B cell (primary cell): ENCODE results near the gene CEP63. TPM values are rescaled to one million over a fixed set of nuclear protein-coding genes. Genes with fewer than 3 reads are reported as not detected.

ENCODE experiments used
- ATAC-seq: fragments of 200-7000 bp; cut with Tn5 transposase; one replicate; pipeline ENCODE4 v1.10.0; 2021; ENCODE audit warnings: low read depth, mild to moderate bottlenecking, moderate number of reproducible peaks, moderate library complexity
- CTCF ChIA-PET: fragments of 350-600 bp; sonication (Branson Sonifier 250); formaldehyde crosslinking; loops from one replicate; lab custom pipeline; 2021; ENCODE audit warnings: antibody characterized with exemption, inconsistent platforms; lab: Charles Lee
- POLR2A ChIA-PET: fragments of 350-600 bp; sonication (Branson Sonifier 250); formaldehyde crosslinking; loops from one replicate; lab custom pipeline; 2021; ENCODE audit warnings: antibody characterized with exemption; lab: Charles Lee
- DNase-seq: peaks from one replicate; pipeline ENCODE4 v3.0.0; 2013
- H2AFZ ChIP-seq: 2 replicates; pipeline ENCODE4 v1.6.1; 2012; ENCODE audit warnings: mild to moderate bottlenecking, low read depth, low read length; ENCODE audit not compliant: insufficient read depth, poor library complexity, severe bottlenecking
- H3K27ac ChIP-seq, 2 donors: 1 replicate in 1 of 2; 2 replicates in 1 of 2; pipeline ENCODE4 v1.5.1; 2012 to 2013; ENCODE audit warnings: low read length in 2 of 2, mild to moderate bottlenecking in 2 of 2, moderate library complexity in 1 of 2
- H3K27me3 ChIP-seq, 4 experiments: fragments of 200-600 bp in 1 of 4; sonication (generic) in 1 of 4; replicated peaks in 1 of 4; 1 replicate in 2 of 4; 2 replicates in 2 of 4; pipeline versions ENCODE4 v1.6.1 to v1.7.0; 2013 to 2016; ENCODE audit warnings: low read length in 3 of 4, mild to moderate bottlenecking in 2 of 4, mixed read lengths in 1 of 4, moderate library complexity in 1 of 4; ENCODE audit not compliant: insufficient read depth in 4 of 4, control insufficient read depth in 3 of 4; ENCODE audit errors: control extremely low read depth in 1 of 4
- H3K36me3 ChIP-seq, 2 experiments: replicated peaks in 1 of 2; 1 replicate in 1 of 2; 2 replicates in 1 of 2; pipeline versions ENCODE4 v1.6.1 to v1.7.1; 2013; ENCODE audit warnings: low read length in 1 of 2; ENCODE audit not compliant: insufficient read depth in 2 of 2, control insufficient read depth in 1 of 2; ENCODE audit errors: control extremely low read depth in 1 of 2, extremely low read depth in 1 of 2
- H3K4me1 ChIP-seq, 2 donors: fragments of 200-600 bp in 1 of 2; sonication (generic) in 1 of 2; 1 replicate in 1 of 2; 2 replicates in 1 of 2; pipeline versions ENCODE4 v1.5.1 to v1.6.1; 2013 to 2017; ENCODE audit warnings: low read length in 2 of 2; ENCODE audit not compliant: control insufficient read depth in 2 of 2, insufficient read depth in 2 of 2
- H3K4me2 ChIP-seq: replicated peaks from 2 replicates; pipeline ENCODE3; 2012; ENCODE audit warnings: mild to moderate bottlenecking, low read depth, low read length; ENCODE audit not compliant: poor library complexity, severe bottlenecking
- H3K4me3 ChIP-seq, 5 experiments: fragments of 200-600 bp in 1 of 5; sonication (generic) in 1 of 5; 1 replicate in 3 of 5; 2 replicates in 2 of 5; pipeline versions ENCODE4 v1.5.1 to v1.7.0; 2011 to 2016; ENCODE audit warnings: low read length in 4 of 5, mild to moderate bottlenecking in 4 of 5, low read depth in 2 of 5, control low read depth in 1 of 5, moderate library complexity in 1 of 5; ENCODE audit not compliant: insufficient read depth in 1 of 5; ENCODE audit errors: control extremely low read depth in 1 of 5, extremely low read depth in 1 of 5
- H3K79me2 ChIP-seq: fragments of 200-600 bp; sonication (generic); one replicate; pipeline ENCODE4 v1.6.0; 2016; ENCODE audit warnings: low read length; ENCODE audit not compliant: control insufficient read depth, insufficient read depth
- H3K9ac ChIP-seq: fragments of 200-600 bp; sonication (generic); 2 replicates; pipeline ENCODE4 v1.6.1; 2017; ENCODE audit warnings: mild to moderate bottlenecking, low read length, moderate library complexity
- H3K9me3 ChIP-seq, 3 donors: one replicate each; pipeline versions ENCODE4 v1.6.1 to v1.7.1; 2013; ENCODE audit warnings: low read length in 2 of 3; ENCODE audit not compliant: control insufficient read depth in 2 of 3, insufficient read depth in 1 of 3; ENCODE audit errors: control extremely low read depth in 1 of 3
- H4K20me1 ChIP-seq: 2 replicates; pipeline ENCODE4 v1.6.0; 2012; ENCODE audit warnings: mild to moderate bottlenecking, low read length; ENCODE audit not compliant: insufficient read depth, control insufficient read depth, poor library complexity, severe bottlenecking
- H3K27ac Mint-ChIP-seq: one replicate; pipeline ENCODE4 v1.8.0; 2021; ENCODE audit warnings: mixed read lengths
- H3K27me3 Mint-ChIP-seq: one replicate; pipeline ENCODE4 v1.8.0; 2021; ENCODE audit warnings: mixed read lengths
- H3K4me1 Mint-ChIP-seq: one replicate; pipeline ENCODE4 v1.8.0; 2021; ENCODE audit warnings: mixed read lengths
- H3K4me3 Mint-ChIP-seq: one replicate; pipeline ENCODE4 v1.8.0; 2021; ENCODE audit warnings: mixed read lengths
- H3K9me3 Mint-ChIP-seq: one replicate; pipeline ENCODE4 v1.8.0; 2022; ENCODE audit warnings: mixed read lengths; ENCODE audit not compliant: insufficient read depth
- EZH2 ChIP-seq: IDR thresholded peaks from 2 replicates; pipeline ENCODE4 v1.6.1; 2012; ENCODE audit warnings: borderline replicate concordance, low read depth, mild to moderate bottlenecking, moderate library complexity, low read length; ENCODE audit not compliant: insufficient read depth, poor library complexity, severe bottlenecking
- WGBS: methylation state at CpG from one replicate; pipeline ENCODE4 v1.1.5; 2013; ENCODE audit warnings: missing lambda C conversion rate; ENCODE audit not compliant: insufficient coverage; 5-methylcytosine and 5-hydroxymethylcytosine counted together
- intact Hi-C: fragments of 100-400 bp; cut with micrococcal nuclease; formaldehyde crosslinking; loops from one replicate; pipeline ENCODE4 v1.10.0; 2022
- polyA plus RNA-seq: library from polyadenylated mRNA; depleted of rRNA; stranded (reverse); fragments of >200 nt; gene quantifications from 2 replicates; pipeline ENCODE4 v1.2.3, GENCODE V29; 2012
- total RNA-seq, 2 donors: library from RNA; stranded (reverse); fragments of 120-200 nt in 1 of 2; gene quantifications; 1 replicate in 1 of 2; 2 replicates in 1 of 2; pipeline versions ENCODE4 v1.2.3 to v1.2.4, GENCODE V29; 2013 to 2022
- TF ChIP-seq, protein P1 (sequence below): fragments of 200-600 bp; IDR thresholded peaks from one replicate; pipeline ENCODE4 v1.8.0; 2022; ENCODE audit warnings: antibody characterized with exemption, mild to moderate bottlenecking

The CEP63 gene
- total and polyA plus RNA-seq, 2 donors (not counting 1 experiment from before 2014, with no cell fraction given): 9.6 to 35.6 TPM

DNA sequence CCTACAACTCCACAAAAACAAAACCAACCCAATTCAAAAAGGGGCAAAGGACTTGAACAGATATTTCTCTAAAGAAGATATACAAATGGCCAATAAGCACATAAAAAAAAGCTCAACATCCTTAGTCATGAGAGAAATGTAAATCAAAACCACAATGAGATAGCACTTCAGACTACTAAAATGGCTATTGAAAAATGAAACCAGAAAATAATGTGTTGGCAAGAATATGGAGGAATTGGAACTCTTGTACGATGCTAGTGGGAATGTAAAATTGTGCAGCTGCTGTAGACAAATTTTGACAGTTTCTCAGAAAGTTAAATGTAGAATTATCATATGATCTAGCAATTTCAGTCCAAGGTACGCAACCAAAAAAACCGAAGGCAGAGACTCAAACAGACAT is 136.0 kb downstream of the CEP63 start:
- no peaks in the 10 kb centered on the region for H3K9me3 Mint-ChIP-seq
- H3K4me1 Mint-ChIP-seq: no peaks in the 10 kb centered on the region
- intact Hi-C loops: no loop called here
- no peak overlapping the region for H3K4me2 ChIP-seq
- H2AFZ ChIP-seq: no peak overlapping the region
- H3K4me1 ChIP-seq: no peaks in the 10 kb centered on the region
- no peak overlapping the region for H3K27ac ChIP-seq
- peaks cover 0 to 4% (median 0%) of the 10 kb centered on the region in 3 donors for H3K9me3 ChIP-seq
- CTCF ChIA-PET: no interaction called here
- no CpG with 5 or more reads among the region's 3 CpGs for WGBS
- no peaks in the 10 kb centered on the region for H3K27me3 ChIP-seq
- no peak overlapping the region for H3K27ac Mint-ChIP-seq
- no peak overlapping the region for H3K4me3 ChIP-seq
- H3K79me2 ChIP-seq: no peaks in the 10 kb centered on the region
- no peak for ATAC-seq
- H3K9ac ChIP-seq: no peak overlapping the region
- H3K36me3 ChIP-seq: no peaks in the 10 kb centered on the region
- POLR2A ChIA-PET: no interaction called here
- TF ChIP-seq EZH2: no peak
- no peak overlapping the region for H3K4me3 Mint-ChIP-seq
- H3K27me3 Mint-ChIP-seq: no peaks in the 10 kb centered on the region
- H4K20me1 ChIP-seq: no peaks in the 10 kb centered on the region
- no peak for DNase-seq

DNA sequence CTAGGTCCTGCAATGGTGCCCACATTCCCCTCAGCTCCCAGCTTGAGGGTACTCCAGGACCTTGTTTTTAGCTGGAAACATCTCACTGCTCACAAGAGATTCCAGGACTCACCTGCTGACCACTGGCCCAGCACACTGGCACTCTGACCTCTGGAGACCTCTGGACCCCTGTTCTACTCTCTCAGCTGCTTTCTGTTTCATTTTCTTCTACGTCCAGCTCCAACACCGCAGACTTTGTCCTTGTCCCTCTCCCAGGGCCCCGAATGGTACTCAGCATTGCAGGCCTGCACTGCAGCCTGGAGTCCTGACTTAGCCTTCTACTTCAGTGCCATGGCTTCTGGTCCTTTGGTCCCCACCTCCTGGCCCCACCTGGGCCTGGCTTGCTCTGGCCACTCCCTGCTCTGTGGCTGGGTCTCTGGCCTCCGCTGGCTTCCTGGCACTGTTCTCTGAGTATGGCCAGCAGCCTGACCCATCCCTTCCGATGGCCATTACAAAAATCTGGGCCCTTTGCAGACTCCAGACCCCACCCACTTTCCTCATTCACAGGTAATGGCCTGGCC is 137.0 kb downstream of the CEP63 start:
- intact Hi-C loops: no loop called here
- no peak for ATAC-seq

More for the DNA sequence above, 137.0 kb downstream of the CEP63 start:
- POLR2A ChIA-PET: no interaction called here
- Mint-ChIP-seq H3K27me3 (peaks cover 2% of the 10 kb centered on the region), H3K27ac (no peak overlapping the region), H3K4me1 (no peaks in the 10 kb centered on the region), H3K9me3 (no peaks in the 10 kb centered on the region), H3K4me3 (no peak overlapping the region)
- no peaks in the 10 kb centered on the region for H3K79me2 ChIP-seq
- WGBS: 86% methylated on average over 5 of the region's 5 CpGs
- H3K9ac ChIP-seq: no peak overlapping the region
- peaks cover 0 to 4% (median 0%) of the 10 kb centered on the region in 3 donors for H3K9me3 ChIP-seq
- TF ChIP-seq EZH2: no peak
- TF ChIP-seq, protein P1, sequence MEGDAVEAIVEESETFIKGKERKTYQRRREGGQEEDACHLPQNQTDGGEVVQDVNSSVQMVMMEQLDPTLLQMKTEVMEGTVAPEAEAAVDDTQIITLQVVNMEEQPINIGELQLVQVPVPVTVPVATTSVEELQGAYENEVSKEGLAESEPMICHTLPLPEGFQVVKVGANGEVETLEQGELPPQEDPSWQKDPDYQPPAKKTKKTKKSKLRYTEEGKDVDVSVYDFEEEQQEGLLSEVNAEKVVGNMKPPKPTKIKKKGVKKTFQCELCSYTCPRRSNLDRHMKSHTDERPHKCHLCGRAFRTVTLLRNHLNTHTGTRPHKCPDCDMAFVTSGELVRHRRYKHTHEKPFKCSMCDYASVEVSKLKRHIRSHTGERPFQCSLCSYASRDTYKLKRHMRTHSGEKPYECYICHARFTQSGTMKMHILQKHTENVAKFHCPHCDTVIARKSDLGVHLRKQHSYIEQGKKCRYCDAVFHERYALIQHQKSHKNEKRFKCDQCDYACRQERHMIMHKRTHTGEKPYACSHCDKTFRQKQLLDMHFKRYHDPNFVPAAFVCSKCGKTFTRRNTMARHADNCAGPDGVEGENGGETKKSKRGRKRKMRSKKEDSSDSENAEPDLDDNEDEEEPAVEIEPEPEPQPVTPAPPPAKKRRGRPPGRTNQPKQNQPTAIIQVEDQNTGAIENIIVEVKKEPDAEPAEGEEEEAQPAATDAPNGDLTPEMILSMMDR: no peak
- CTCF ChIA-PET: no interaction called here
- H3K27ac ChIP-seq: no peak overlapping the region
- H3K4me2 ChIP-seq: no peak overlapping the region
- H3K4me1 ChIP-seq: no peaks in the 10 kb centered on the region
- no peaks in the 10 kb centered on the region for H4K20me1 ChIP-seq
- no peak for DNase-seq
- H3K4me3 ChIP-seq: no peak overlapping the region
- no peaks in the 10 kb centered on the region for H3K36me3 ChIP-seq
- H3K27me3 ChIP-seq: no peaks in the 10 kb centered on the region
- no peak overlapping the region for H2AFZ ChIP-seq
